Prostate gland (tissue), 2 donors: Measurements from ENCODE around the gene DCC.

Source experiments
- POLR2A ChIP-seq: fragments of 450-650 bp; IDR thresholded peaks from one replicate; pipeline ENCODE4 v1.6.1; 2016; ENCODE audit warnings: antibody characterized with exemption, mild to moderate bottlenecking
- TF ChIP-seq, protein P1 (sequence below), 4 experiments: fragments of 200-600 bp in 2 of 4; fragments of 450-650 bp in 2 of 4; sonication (generic) in 2 of 4; IDR thresholded peaks; 1 replicate in 3 of 4; 2 replicates in 1 of 4; pipeline ENCODE4 v1.5.1; 2016 to 2019; ENCODE audit warnings: antibody characterized with exemption in 4 of 4, mild to moderate bottlenecking in 2 of 4, moderate library complexity in 2 of 4

GRCh38 chr18:52546686-52547346 is 206.8 kb downstream of the DCC start:
- TF ChIP-seq, protein P1, sequence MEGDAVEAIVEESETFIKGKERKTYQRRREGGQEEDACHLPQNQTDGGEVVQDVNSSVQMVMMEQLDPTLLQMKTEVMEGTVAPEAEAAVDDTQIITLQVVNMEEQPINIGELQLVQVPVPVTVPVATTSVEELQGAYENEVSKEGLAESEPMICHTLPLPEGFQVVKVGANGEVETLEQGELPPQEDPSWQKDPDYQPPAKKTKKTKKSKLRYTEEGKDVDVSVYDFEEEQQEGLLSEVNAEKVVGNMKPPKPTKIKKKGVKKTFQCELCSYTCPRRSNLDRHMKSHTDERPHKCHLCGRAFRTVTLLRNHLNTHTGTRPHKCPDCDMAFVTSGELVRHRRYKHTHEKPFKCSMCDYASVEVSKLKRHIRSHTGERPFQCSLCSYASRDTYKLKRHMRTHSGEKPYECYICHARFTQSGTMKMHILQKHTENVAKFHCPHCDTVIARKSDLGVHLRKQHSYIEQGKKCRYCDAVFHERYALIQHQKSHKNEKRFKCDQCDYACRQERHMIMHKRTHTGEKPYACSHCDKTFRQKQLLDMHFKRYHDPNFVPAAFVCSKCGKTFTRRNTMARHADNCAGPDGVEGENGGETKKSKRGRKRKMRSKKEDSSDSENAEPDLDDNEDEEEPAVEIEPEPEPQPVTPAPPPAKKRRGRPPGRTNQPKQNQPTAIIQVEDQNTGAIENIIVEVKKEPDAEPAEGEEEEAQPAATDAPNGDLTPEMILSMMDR (IDR thresholded peaks at IDR 0.05): no peak
- no peak for TF ChIP-seq POLR2A
